ENCODE results near the gene ATP12A. TPM values are rescaled to one million over a fixed set of nuclear protein-coding genes. Genes with fewer than 3 reads are reported as not detected.

ATP12A gene
- polyA plus RNA-seq, 3 donors: not detected

- no peaks in the 10 kb centered on the region for H3K4me1 ChIP-seq (ENCODE audit: control insufficient read depth in 1 of 2, insufficient read depth in 2 of 2, low read length in 2 of 2)
- H3K9ac ChIP-seq (ENCODE audit: insufficient read depth, low read length, poor library complexity, severe bottlenecking): no peak overlapping the region
- H3K27ac ChIP-seq (ENCODE audit: low read depth in 1 of 2, low read length in 2 of 2): no peak overlapping the region
- H3K79me2 ChIP-seq (ENCODE audit: insufficient read depth, low read length): no peaks in the 10 kb centered on the region
- no peak overlapping the region for H3K4me2 ChIP-seq (replicated peaks; ENCODE audit: extremely low read depth, low read length, poor library complexity, severe bottlenecking)
- TF ChIP-seq, protein P1, sequence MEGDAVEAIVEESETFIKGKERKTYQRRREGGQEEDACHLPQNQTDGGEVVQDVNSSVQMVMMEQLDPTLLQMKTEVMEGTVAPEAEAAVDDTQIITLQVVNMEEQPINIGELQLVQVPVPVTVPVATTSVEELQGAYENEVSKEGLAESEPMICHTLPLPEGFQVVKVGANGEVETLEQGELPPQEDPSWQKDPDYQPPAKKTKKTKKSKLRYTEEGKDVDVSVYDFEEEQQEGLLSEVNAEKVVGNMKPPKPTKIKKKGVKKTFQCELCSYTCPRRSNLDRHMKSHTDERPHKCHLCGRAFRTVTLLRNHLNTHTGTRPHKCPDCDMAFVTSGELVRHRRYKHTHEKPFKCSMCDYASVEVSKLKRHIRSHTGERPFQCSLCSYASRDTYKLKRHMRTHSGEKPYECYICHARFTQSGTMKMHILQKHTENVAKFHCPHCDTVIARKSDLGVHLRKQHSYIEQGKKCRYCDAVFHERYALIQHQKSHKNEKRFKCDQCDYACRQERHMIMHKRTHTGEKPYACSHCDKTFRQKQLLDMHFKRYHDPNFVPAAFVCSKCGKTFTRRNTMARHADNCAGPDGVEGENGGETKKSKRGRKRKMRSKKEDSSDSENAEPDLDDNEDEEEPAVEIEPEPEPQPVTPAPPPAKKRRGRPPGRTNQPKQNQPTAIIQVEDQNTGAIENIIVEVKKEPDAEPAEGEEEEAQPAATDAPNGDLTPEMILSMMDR (IDR thresholded peaks at IDR 0.05): no peak
- no peak overlapping the region for H3K4me3 ChIP-seq (replicated peaks in 1 of 3; ENCODE audit: low read depth in 2 of 3, low read length in 3 of 3)
- H3K9me3 Mint-ChIP-seq: peaks cover 0 to 2% (median 0%) of the 10 kb centered on the region in 7 donors
- H3K36me3 ChIP-seq (replicated peaks in 1 of 2; ENCODE audit: control insufficient read depth in 1 of 2, insufficient read depth in 2 of 2, low read length in 2 of 2): no peaks in the 10 kb centered on the region
- no peaks in the 10 kb centered on the region for H4K20me1 ChIP-seq (ENCODE audit: insufficient read depth, low read length)
- no peaks in the 10 kb centered on the region for H3K4me1 Mint-ChIP-seq
- intact Hi-C loops (cut with micrococcal nuclease): no loop called here
- 88% methylated on average over 10 of the region's 14 CpGs for WGBS (ENCODE audit: insufficient coverage)
- DNase-seq: no peak
- no peak overlapping the region for H3K4me3 Mint-ChIP-seq
- peaks cover 1 to 5% (median 2%) of the 10 kb centered on the region in 3 donors for H3K27me3 Mint-ChIP-seq (ENCODE audit: low read depth in 3 of 3)
- H3K36me3 Mint-ChIP-seq: no peaks in the 10 kb centered on the region
- H3K27ac Mint-ChIP-seq: peak overlapping the region in 2 of 7 donors; percentile 36 to 42
- H3K27me3 ChIP-seq (ENCODE audit: control insufficient read depth in 2 of 2, insufficient read depth in 2 of 2, low read length in 2 of 2): no peaks in the 10 kb centered on the region
- no peak overlapping the region for H2AFZ ChIP-seq (ENCODE audit: insufficient read depth, low read depth, low read length, poor library complexity, severe bottlenecking)
- H3K9me3 ChIP-seq (replicated peaks in 1 of 2; ENCODE audit: control insufficient read depth in 1 of 2, insufficient read depth in 1 of 2, low read length in 2 of 2): no peaks in the 10 kb centered on the region
These were observed 31.1 kb upstream of the ATP12A start for GRCh38 chr13:24648983-24649687.

DNA sequence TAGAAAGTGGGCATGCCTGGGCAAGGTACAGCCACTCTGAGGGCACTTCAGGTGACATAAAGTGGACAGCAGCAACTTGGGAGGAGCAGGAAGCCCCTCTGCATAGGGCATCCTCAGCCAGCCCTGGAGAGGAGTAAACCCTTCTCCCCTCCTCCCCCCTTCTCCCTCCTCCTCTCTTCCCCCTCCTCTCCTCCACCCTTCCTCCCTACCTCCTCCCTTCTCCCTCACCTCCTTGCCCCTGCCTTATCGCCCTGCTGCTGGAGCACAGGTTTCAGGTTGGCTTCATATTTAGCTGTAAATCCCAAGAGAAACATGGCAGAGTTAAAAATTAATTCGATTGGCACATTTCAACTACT, 30.5 kb upstream of the ATP12A start:
- no peak overlapping the region for H3K27ac ChIP-seq (ENCODE audit: low read depth in 1 of 2, low read length in 2 of 2)
- H4K20me1 ChIP-seq (ENCODE audit: insufficient read depth, low read length): no peaks in the 10 kb centered on the region
- Mint-ChIP-seq H3K36me3 (no peaks in the 10 kb centered on the region), H3K27me3 (ENCODE audit: low read depth in 3 of 3) (peaks cover 1 to 5% (median 3%) of the 10 kb centered on the region in 3 donors), H3K4me1 (no peaks in the 10 kb centered on the region), H3K27ac (no peak overlapping the region), H3K4me3 (no peak overlapping the region), H3K9me3 (peaks cover 0 to 2% (median 0%) of the 10 kb centered on the region in 7 donors)
- no peaks in the 10 kb centered on the region for H3K79me2 ChIP-seq (ENCODE audit: insufficient read depth, low read length)
- DNase-seq: no peak
- TF ChIP-seq, protein P1 (IDR thresholded peaks at IDR 0.05): no peak
- H3K9ac ChIP-seq (ENCODE audit: insufficient read depth, low read length, poor library complexity, severe bottlenecking): no peak overlapping the region
- no peak overlapping the region for H3K4me3 ChIP-seq (replicated peaks in 1 of 3; ENCODE audit: low read depth in 2 of 3, low read length in 3 of 3)
- H3K9me3 ChIP-seq (replicated peaks in 1 of 2; ENCODE audit: control insufficient read depth in 1 of 2, insufficient read depth in 1 of 2, low read length in 2 of 2): no peaks in the 10 kb centered on the region
- H3K27me3 ChIP-seq (ENCODE audit: control insufficient read depth in 2 of 2, insufficient read depth in 2 of 2, low read length in 2 of 2): no peaks in the 10 kb centered on the region
- no peaks in the 10 kb centered on the region for H3K36me3 ChIP-seq (replicated peaks in 1 of 2; ENCODE audit: control insufficient read depth in 1 of 2, insufficient read depth in 2 of 2, low read length in 2 of 2)
- no peak overlapping the region for H2AFZ ChIP-seq (ENCODE audit: insufficient read depth, low read depth, low read length, poor library complexity, severe bottlenecking)
- intact Hi-C loops (cut with micrococcal nuclease): no loop called here
- H3K4me1 ChIP-seq (ENCODE audit: control insufficient read depth in 1 of 2, insufficient read depth in 2 of 2, low read length in 2 of 2): no peaks in the 10 kb centered on the region
- 100% methylated on average over 1 of the region's 2 CpGs for WGBS (ENCODE audit: insufficient coverage)
- no peak overlapping the region for H3K4me2 ChIP-seq (replicated peaks; ENCODE audit: extremely low read depth, low read length, poor library complexity, severe bottlenecking)

All from CD14-positive monocyte (primary cell).